SJSA1 (cell line): ENCODE results near the gene COQ9. TPM values are rescaled to one million over a fixed set of nuclear protein-coding genes. Genes with fewer than 3 reads are reported as not detected.
"Not testable (repeated sequence)": the region's sequence is repeated elsewhere in the genome, so short reads cannot be mapped to it uniquely, and the experiment has no call there.

ENCODE experiments used
- DNase-seq, 2 experiments: peaks; one replicate each; pipeline ENCODE4 v3.0.0-alpha.2; 2015 to 2020; ENCODE audit warnings: low spot score in 2 of 2, low read depth in 1 of 2
- H3K27ac ChIP-seq: fragments of 250-450 bp; sonication (Bioruptor Pico); 2 replicates; pipeline ENCODE4 v1.5.1; 2020; ENCODE audit warnings: mild to moderate bottlenecking, moderate library complexity
- H3K27me3 ChIP-seq: fragments of 250-450 bp; sonication (Bioruptor Pico); replicated peaks from 2 replicates; pipeline ENCODE4 v1.5.1; 2020; ENCODE audit warnings: mild to moderate bottlenecking, moderate library complexity
- H3K36me3 ChIP-seq: fragments of 250-450 bp; sonication (Bioruptor Pico); 2 replicates; pipeline ENCODE4 v1.5.1; 2020; ENCODE audit warnings: mild to moderate bottlenecking
- H3K4me1 ChIP-seq: fragments of 250-450 bp; sonication (Bioruptor Pico); replicated peaks from 2 replicates; pipeline ENCODE4 v1.6.1; 2021; ENCODE audit warnings: mild to moderate bottlenecking
- H3K4me3 ChIP-seq: fragments of 250-450 bp; sonication (Bioruptor Pico); 2 replicates; pipeline ENCODE4 v1.5.1; 2020; ENCODE audit warnings: mild to moderate bottlenecking
- H3K9me3 ChIP-seq: fragments of 250-450 bp; sonication (Bioruptor Pico); replicated peaks from 2 replicates; pipeline ENCODE4 v1.5.1; 2020; ENCODE audit warnings: mild to moderate bottlenecking
- total RNA-seq: library from RNA; depleted of rRNA; stranded (reverse); fragments of >200 nt; shearing (Covaris generic); gene quantifications from 2 replicates; pipeline ENCODE4 v1.2.3, GENCODE V29; 2014

Gene COQ9
- total RNA-seq, 1 experiment from 2014 or later = 34.6 TPM

GRCh38 chr16:57439947-57440346 is 7.3 kb upstream of the COQ9 start:
- H3K4me1 ChIP-seq, DNase-seq, H3K9me3 ChIP-seq, H3K27me3 ChIP-seq, H3K27ac ChIP-seq, H3K4me3 ChIP-seq: not testable (repeated sequence)
- H3K36me3 ChIP-seq = peaks cover 73% of the 10 kb centered on the region

GRCh38 chr16:57440551-57440950 is 6.7 kb upstream of the COQ9 start:
- not testable (repeated sequence) for DNase-seq, H3K9me3 ChIP-seq, H3K4me3 ChIP-seq, H3K4me1 ChIP-seq, H3K27ac ChIP-seq, H3K27me3 ChIP-seq
- H3K36me3 ChIP-seq = peaks cover 67% of the 10 kb centered on the region

- no peak for DNase-seq
- Histone ChIP-seq H3K27ac (no peak overlapping the region), H3K4me3 (no peak overlapping the region)
These were observed 2.6 kb upstream of the COQ9 start for GRCh38 chr16:57444711-57445110.

GRCh38 chr16:57445510-57445909 is 1.8 kb upstream of the COQ9 start:
- Histone ChIP-seq H3K9me3 (peaks cover 5% of the 10 kb centered on the region; the same call in 1 of the 2 replicates), H3K27me3 (no peaks in the 10 kb centered on the region), H3K27ac (no peak overlapping the region), H3K36me3 (peaks cover 30% of the 10 kb centered on the region), H3K4me3 (no peak overlapping the region), H3K4me1 (peaks cover 10% of the 10 kb centered on the region)
- no peak for DNase-seq

More at GRCh38 chr16:57444711-57445110, 2.6 kb upstream of the COQ9 start:
- Histone ChIP-seq H3K4me1 (peaks cover 10% of the 10 kb centered on the region), H3K36me3 (peaks cover 38% of the 10 kb centered on the region), H3K27me3 (no peaks in the 10 kb centered on the region), H3K9me3 (peaks cover 6% of the 10 kb centered on the region; the same call in 1 of the 2 replicates)

GRCh38 chr16:57446531-57447185 is 621 bp upstream of the COQ9 start:
- Histone ChIP-seq H3K27me3 (no peaks in the 10 kb centered on the region), H3K36me3 (peaks cover 23% of the 10 kb centered on the region), H3K4me1 (peaks cover 10% of the 10 kb centered on the region), H3K27ac (peak overlapping the region; percentile 60), H3K4me3 (peak overlapping the region; percentile 84), H3K9me3 (no peaks in the 10 kb centered on the region)
- no peak for DNase-seq

GRCh38 chr16:57452021-57452420 is 4.7 kb downstream of the COQ9 start:
- 0 out of 2 replicates have a peak, but pooled peaks cover 4% of the 10 kb centered on the region for H3K4me1 ChIP-seq
- H3K4me3 ChIP-seq = no peak overlapping the region
- H3K27ac ChIP-seq = no peak overlapping the region
- no peaks in the 10 kb centered on the region for H3K27me3 ChIP-seq
- H3K36me3 ChIP-seq = peaks cover 47% of the 10 kb centered on the region
- DNase-seq = no peak
- H3K9me3 ChIP-seq = no peaks in the 10 kb centered on the region

GRCh38 chr16:57462209-57462977 is 15.1 kb downstream of the COQ9 start, which contains the start of gene POLR2C:
TSS of gene POLR2C (plus strand) at chr16:57462679. CDS start at chr16:57462725, 46 bp downstream.
- Histone ChIP-seq H3K4me1 (peaks cover 8% of the 10 kb centered on the region), H3K9me3 (no peaks in the 10 kb centered on the region), H3K36me3 (peaks cover 63% of the 10 kb centered on the region), H3K27me3 (no peaks in the 10 kb centered on the region), H3K4me3 (peak within 1 kb of the TSS; percentile 65), H3K27ac (no peak within 1 kb of the TSS; the same call in 1 of the 2 replicates)
- peak; percentile 76 to 89 for DNase-seq

GRCh38 chr16:57462978-57463362 is 15.7 kb downstream of the COQ9 start:
- no peaks in the 10 kb centered on the region for H3K9me3 ChIP-seq
- H3K36me3 ChIP-seq = peaks cover 64% of the 10 kb centered on the region
- no peak overlapping the region for H3K27ac ChIP-seq
- peaks cover 8% of the 10 kb centered on the region for H3K4me1 ChIP-seq
- H3K27me3 ChIP-seq = no peaks in the 10 kb centered on the region
- peak overlapping the region; percentile 65 for H3K4me3 ChIP-seq
- no peak for DNase-seq

GRCh38 chr16:57464523-57464922 is 17.2 kb downstream of the COQ9 start:
- Histone ChIP-seq H3K9me3 (no peaks in the 10 kb centered on the region), H3K27me3 (no peaks in the 10 kb centered on the region), H3K27ac (no peak overlapping the region), H3K36me3 (peaks cover 69% of the 10 kb centered on the region), H3K4me1 (peaks cover 8% of the 10 kb centered on the region), H3K4me3 (no peak overlapping the region)
- DNase-seq = no peak

- no peaks in the 10 kb centered on the region for H3K9me3 ChIP-seq
- no peak for DNase-seq
- H3K4me1 ChIP-seq = peaks cover 3% of the 10 kb centered on the region
- no peak overlapping the region for H3K27ac ChIP-seq
- H3K27me3 ChIP-seq = no peaks in the 10 kb centered on the region
- H3K4me3 ChIP-seq = no peak overlapping the region
- H3K36me3 ChIP-seq = peaks cover 94% of the 10 kb centered on the region
These were observed 21.1 kb downstream of the COQ9 start for GRCh38 chr16:57468346-57468745.

- no peaks in the 10 kb centered on the region for H3K9me3 ChIP-seq
- peaks cover 89% of the 10 kb centered on the region for H3K36me3 ChIP-seq
- H3K4me3 ChIP-seq = no peak overlapping the region
- no peaks in the 10 kb centered on the region for H3K4me1 ChIP-seq
- no peaks in the 10 kb centered on the region for H3K27me3 ChIP-seq
- no peak for DNase-seq
- no peak overlapping the region for H3K27ac ChIP-seq
These were observed 21.8 kb downstream of the COQ9 start for GRCh38 chr16:57469046-57469445.

- H3K9me3 ChIP-seq = no peaks in the 10 kb centered on the region
- no peaks in the 10 kb centered on the region for H3K4me1 ChIP-seq
- no peak overlapping the region for H3K4me3 ChIP-seq
- no peak overlapping the region for H3K27ac ChIP-seq
- no peaks in the 10 kb centered on the region for H3K27me3 ChIP-seq
- peaks cover 84% of the 10 kb centered on the region for H3K36me3 ChIP-seq
- DNase-seq = no peak
These were observed 22.7 kb downstream of the COQ9 start for GRCh38 chr16:57469917-57470470.

- Histone ChIP-seq H3K4me1 (no peaks in the 10 kb centered on the region), H3K27ac (no peak overlapping the region), H3K36me3 (peaks cover 76% of the 10 kb centered on the region)
These were observed 23.4 kb downstream of the COQ9 start for GRCh38 chr16:57470711-57471110.

GRCh38 chr16:57471209-57471608 is 23.9 kb downstream of the COQ9 start:
- H3K27ac ChIP-seq = no peak overlapping the region
- peaks cover 71% of the 10 kb centered on the region for H3K36me3 ChIP-seq
- H3K9me3 ChIP-seq = no peaks in the 10 kb centered on the region
- DNase-seq = no peak
- H3K4me1 ChIP-seq = no peaks in the 10 kb centered on the region
- H3K4me3 ChIP-seq = no peak overlapping the region
- no peaks in the 10 kb centered on the region for H3K27me3 ChIP-seq

More at GRCh38 chr16:57470711-57471110, 23.4 kb downstream of the COQ9 start:
- Histone ChIP-seq H3K4me3 (no peak overlapping the region), H3K27me3 (no peaks in the 10 kb centered on the region), H3K9me3 (no peaks in the 10 kb centered on the region)
- DNase-seq = no peak
